Germinal center (tissue), 1 donor: ENCODE measurements around the gene ANKS1A.
A peak's percentile ranks its signal among the peaks of the same experiment; 100 is the strongest.
"Not testable (repeated sequence)": the region's sequence is repeated elsewhere in the genome, so short reads cannot be mapped to it uniquely, and the experiment has no call there.

Experiments used
- DNase-seq: peaks from one replicate; pipeline ENCODE4 v3.0.0; 2012; ENCODE audit warnings: mixed read lengths, low spot score

The ANKS1A gene

GRCh38 chr6:34887753-34888513 is 1.1 kb upstream of the ANKS1A start, which contains the start of gene TAF11:
TSS of gene TAF11 (minus strand) at chr6:34888042. CDS start at chr6:34887957, 85 bp downstream.
- peak; percentile 86 for DNase-seq

GRCh38 chr6:34888514-34888856 is 570 bp upstream of the ANKS1A start:
- peak; percentile 15 for DNase-seq

GRCh38 chr6:34890533-34890925 is 1.5 kb downstream of the ANKS1A start:
- DNase-seq = no peak

- DNase-seq = no peak
These were observed 2.2 kb downstream of the ANKS1A start for GRCh38 chr6:34891296-34891695.

GRCh38 chr6:34894693-34895092 is 5.6 kb downstream of the ANKS1A start:
- DNase-seq = no peak

GRCh38 chr6:34897130-34897529 is 8.1 kb downstream of the ANKS1A start:
- no peak for DNase-seq

- no peak for DNase-seq
These were observed 8.7 kb downstream of the ANKS1A start for GRCh38 chr6:34897716-34898115.

GRCh38 chr6:34899748-34900147 is 10.7 kb downstream of the ANKS1A start:
- not testable (repeated sequence) for DNase-seq

- no peak for DNase-seq
These were observed 11.4 kb downstream of the ANKS1A start for GRCh38 chr6:34900321-34901031.

GRCh38 chr6:34901930-34902329 is 12.9 kb downstream of the ANKS1A start:
- no peak for DNase-seq

GRCh38 chr6:34904990-34905613 is 16.0 kb downstream of the ANKS1A start:
- no peak for DNase-seq

GRCh38 chr6:34906826-34907225 is 17.8 kb downstream of the ANKS1A start:
- no peak for DNase-seq

GRCh38 chr6:34908194-34908593 is 19.1 kb downstream of the ANKS1A start:
- no peak for DNase-seq

GRCh38 chr6:34909320-34909883 is 20.3 kb downstream of the ANKS1A start:
- no peak for DNase-seq

- no peak for DNase-seq
These were observed 22.8 kb downstream of the ANKS1A start for GRCh38 chr6:34911822-34912221.

- peak; percentile 7 for DNase-seq
These were observed 23.8 kb downstream of the ANKS1A start for GRCh38 chr6:34912715-34913464.

- DNase-seq = no peak
These were observed 25.3 kb downstream of the ANKS1A start for GRCh38 chr6:34914358-34914757.

- no peak for DNase-seq
These were observed 27.4 kb downstream of the ANKS1A start for GRCh38 chr6:34916348-34916967.

- no peak for DNase-seq
These were observed 28.7 kb downstream of the ANKS1A start for GRCh38 chr6:34917626-34918285.

- DNase-seq = no peak
These were observed 30.6 kb downstream of the ANKS1A start for GRCh38 chr6:34919651-34920050.

GRCh38 chr6:34920097-34920496 is 31.0 kb downstream of the ANKS1A start:
- no peak for DNase-seq
